Esophagus squamous epithelium (tissue), 4 donors: ENCODE measurements around the gene PDE7B.

Experiments
- CTCF ChIP-seq, 6 experiments: fragments of 450-650 bp in 4 of 6; fragments of 200-600 bp in 2 of 6; sonication (generic) in 2 of 6; IDR thresholded peaks; one replicate each; pipeline ENCODE4 v1.5.1; 2016 to 2019; ENCODE audit warnings: antibody characterized with exemption in 6 of 6, mild to moderate bottlenecking in 4 of 6, moderate library complexity in 4 of 6
- POLR2A ChIP-seq, 4 donors: fragments of 450-650 bp; IDR thresholded peaks; one replicate each; pipeline ENCODE4 v1.6.1; 2017; ENCODE audit warnings: antibody characterized with exemption in 4 of 4, mild to moderate bottlenecking in 4 of 4, moderate library complexity in 3 of 4

DNA sequence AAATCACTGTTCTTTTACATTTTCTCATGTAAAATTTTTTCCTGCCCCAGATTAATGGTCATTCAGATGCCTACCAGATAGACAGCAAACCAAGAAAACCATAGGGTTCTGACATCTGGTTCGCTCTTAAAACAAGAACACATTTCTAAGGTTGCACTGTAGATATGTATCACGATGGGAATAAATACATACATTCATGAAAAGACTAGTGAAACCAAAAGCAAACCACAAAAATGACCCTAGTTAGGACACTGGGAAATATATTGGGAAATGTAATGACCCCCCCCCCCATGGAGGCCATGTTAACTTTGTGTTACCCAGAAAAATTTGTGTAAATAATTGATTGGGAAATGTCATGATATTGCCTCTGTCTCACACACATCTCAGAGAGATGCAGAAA is 361.1 kb downstream of the PDE7B start:
- TF ChIP-seq CTCF (IDR thresholded peaks at IDR 0.05) (no peak), POLR2A (IDR thresholded peaks at IDR 0.05) (no peak)
